Endothelial cell of umbilical vein (primary cell): Measurements from ENCODE around the gene ZNRF1. TPM values are rescaled to one million over a fixed set of nuclear protein-coding genes. Genes with fewer than 3 reads are reported as not detected.

ENCODE experiments used
- BruUV-seq: library from RNA; stranded (reverse); fragments of 400-500 nt; replicated peaks from 2 replicates; lab custom pipeline; 2021; lab: Mats Ljungman, UMichigan
- CTCF ChIA-PET: fragments of 300-600, 350-600 bp; sonication (Branson Sonifier 250); formaldehyde crosslinking; loops from one replicate; lab custom pipeline; 2021; ENCODE audit warnings: antibody characterized with exemption, inconsistent platforms; lab: Charles Lee
- POLR2A ChIA-PET: fragments of 300-600, 350-600 bp; sonication (Branson Sonifier 250); formaldehyde crosslinking; loops from one replicate; lab custom pipeline; 2021; ENCODE audit warnings: antibody characterized with exemption, inconsistent platforms; lab: Charles Lee
- DNase-seq: peaks from one replicate; pipeline ENCODE4 v3.0.0-alpha.2; 2011; ENCODE audit warnings: low read depth, low spot score
- FAIRE-seq: peaks from 2 replicates; lab custom pipeline; 2011; peaks lifted over from hg19 to GRCh38; lab: Jason Lieb, UNC
- H2AFZ ChIP-seq: 2 replicates; pipeline ENCODE4 v1.6.0; 2012; ENCODE audit warnings: low read depth, low read length, control low read depth, inconsistent platforms
- H3K27ac ChIP-seq: 2 replicates; pipeline ENCODE4 v1.5.1; 2011; ENCODE audit warnings: low read depth, mild to moderate bottlenecking, control low read depth, low read length, moderate library complexity; ENCODE audit not compliant: insufficient read depth
- H3K27me3 ChIP-seq, 2 experiments: 2 replicates each; pipeline versions ENCODE4 v1.6.0 to v1.6.1; 2011; ENCODE audit warnings: low read length in 2 of 2, mixed read lengths in 1 of 2; ENCODE audit not compliant: control insufficient read depth in 2 of 2, insufficient read depth in 2 of 2
- H3K36me3 ChIP-seq, 2 experiments: 2 replicates in 1 of 2; 3 replicates in 1 of 2; pipeline ENCODE4 v1.5.1; 2011; ENCODE audit warnings: low read length in 2 of 2, mild to moderate bottlenecking in 1 of 2, moderate library complexity in 1 of 2; ENCODE audit not compliant: control insufficient read depth in 2 of 2, insufficient read depth in 2 of 2; ENCODE audit errors: extremely low read depth in 1 of 2
- H3K4me1 ChIP-seq: 3 replicates; pipeline ENCODE4 v1.5.1; 2011; ENCODE audit warnings: mild to moderate bottlenecking, low read length; ENCODE audit not compliant: control insufficient read depth, insufficient read depth; ENCODE audit errors: extremely low read depth
- H3K4me2 ChIP-seq: 2 replicates; pipeline ENCODE4 v1.6.1; 2011; ENCODE audit warnings: low read length, control low read depth, mixed read lengths; ENCODE audit not compliant: insufficient read depth
- H3K4me3 ChIP-seq, 3 experiments: fragments of 200-600 bp in 1 of 3; sonication (generic), shearing (Covaris generic) in 1 of 3; replicated peaks in 1 of 3; 2 replicates each; pipeline ENCODE4 v1.5.1; 2011 to 2016; ENCODE audit warnings: control low read depth in 3 of 3, low read length in 3 of 3, mild to moderate bottlenecking in 2 of 3, inconsistent platforms in 1 of 3, low read depth in 1 of 3, moderate library complexity in 1 of 3; ENCODE audit not compliant: insufficient read depth in 1 of 3
- H3K79me2 ChIP-seq: 2 replicates; pipeline ENCODE4 v1.6.0; 2012; ENCODE audit warnings: low read length, inconsistent platforms; ENCODE audit not compliant: control insufficient read depth, insufficient read depth
- H3K9ac ChIP-seq: replicated peaks from 2 replicates; pipeline ENCODE3; 2011; ENCODE audit warnings: low read length, control low read depth; ENCODE audit not compliant: insufficient read depth; ENCODE audit errors: extremely low read depth
- H3K9me1 ChIP-seq: replicated peaks from 3 replicates; pipeline ENCODE4 v1.6.0; 2011; ENCODE audit warnings: mild to moderate bottlenecking, low read length; ENCODE audit not compliant: control insufficient read depth, insufficient read depth; ENCODE audit errors: extremely low read depth
- H3K9me3 ChIP-seq: replicated peaks from 2 replicates; pipeline ENCODE4 v1.5.1; 2012; ENCODE audit warnings: low read length, inconsistent platforms; ENCODE audit not compliant: control insufficient read depth, insufficient read depth
- H4K20me1 ChIP-seq: replicated peaks from 2 replicates; pipeline ENCODE3; 2011; ENCODE audit warnings: mild to moderate bottlenecking, low read length; ENCODE audit not compliant: control insufficient read depth, insufficient read depth; ENCODE audit errors: extremely low read depth
- CTCF ChIP-seq, 2 donors: IDR thresholded peaks; 1 replicate in 1 of 2; 2 replicates in 1 of 2; pipeline ENCODE4 v1.5.1; 2011; ENCODE audit warnings: low read length in 2 of 2, mild to moderate bottlenecking in 2 of 2, moderate library complexity in 2 of 2, control low read depth in 1 of 2, inconsistent platforms in 1 of 2, low read depth in 1 of 2; ENCODE audit not compliant: insufficient read depth in 1 of 2; ENCODE audit errors: extremely low read depth in 1 of 2
- EZH2 ChIP-seq: IDR thresholded peaks from 2 replicates; pipeline ENCODE4 v1.6.1; 2012; ENCODE audit warnings: borderline replicate concordance, low read depth, mild to moderate bottlenecking, moderate library complexity, low read length, inconsistent platforms; ENCODE audit not compliant: severe bottlenecking
- JUN ChIP-seq: IDR thresholded peaks from 2 replicates; pipeline ENCODE4 v1.6.1; 2011; ENCODE audit warnings: borderline replicate concordance, low read depth; ENCODE audit not compliant: insufficient read length, insufficient read depth
- POLR2A ChIP-seq: IDR thresholded peaks from 2 replicates; pipeline ENCODE4 v1.6.1; 2012; ENCODE audit warnings: low read depth, mild to moderate bottlenecking, control low read depth, low read length
- POLR2AphosphoS5 ChIP-seq: IDR thresholded peaks from 2 replicates; pipeline ENCODE4 v1.6.1; 2012; ENCODE audit warnings: low read depth, mild to moderate bottlenecking, control low read depth, low read length, moderate library complexity; ENCODE audit not compliant: insufficient read depth
- dilution Hi-C: fragments of 300-500 bp; cut with MboI; formaldehyde crosslinking; loops from one replicate; pipeline ENCODE4 v1.15.0; 2019; ENCODE audit warnings: low sequenced_read_pairs; ENCODE audit not compliant: extremely low pct_ligation_motif_present
- intact Hi-C: fragments of 100-400 bp; cut with micrococcal nuclease; formaldehyde crosslinking; loops from one replicate; pipeline ENCODE4 v1.10.0; 2022
- polyA plus RNA-seq, 4 experiments: library from polyadenylated mRNA; depleted of rRNA in 3 of 4; stranded (reverse) in 3 of 4; unstranded in 1 of 4; fragments of >200 nt; gene quantifications; 2 replicates each; pipeline versions ENCODE4 v1.2.1 to v1.2.3, GENCODE V29; 2011 to 2012; ENCODE audit warnings: missing spikeins in 1 of 4
- total RNA-seq: library from RNA; stranded (reverse); gene quantifications from 2 replicates; pipeline ENCODE4 v1.2.3, GENCODE V29; 2021

ZNRF1 gene
- total and polyA plus RNA-seq, 2 donors (not counting 3 experiments of a cell fraction or from before 2014, with no cell fraction given): 23.7 to 34.9 TPM

- peaks cover 0 to 13% of the 10 kb centered on the region in 2 experiments for H3K36me3 ChIP-seq
- H3K4me2 ChIP-seq: no peak overlapping the region
- no peak overlapping the region for H3K4me3 ChIP-seq
- ChIA-PET POLR2A (no interaction called here), CTCF (interaction anchor here (0.7 kb wide), 1 partner anchor 31 kb away, joined by 3 read pairs; no protein-coding TSS in a partner anchor)
- intact Hi-C loops (no loop called here), dilution Hi-C loops (no loop called here)
- no peaks in the 10 kb centered on the region for H3K9me3 ChIP-seq
- no peak for TF ChIP-seq POLR2A
- TF ChIP-seq JUN: no peak
- no peak for TF ChIP-seq CTCF (IDR thresholded peaks at IDR 0.05; ENCODE audit: extremely low read depth in 1 of 2, insufficient read depth in 1 of 2, low read depth in 1 of 2, low read length in 2 of 2)
- TF ChIP-seq POLR2AphosphoS5: no peak
- TF ChIP-seq EZH2: no peak
- H3K9me1 ChIP-seq: no peaks in the 10 kb centered on the region
- no peak overlapping the region for H3K27ac ChIP-seq
- peaks cover 9% of the 10 kb centered on the region for H3K4me1 ChIP-seq
- no peak for FAIRE-seq
- H2AFZ ChIP-seq: no peak overlapping the region
- H3K9ac ChIP-seq: no peak overlapping the region
- DNase-seq: no peak
- BruUV-seq: no TSS peak
- H3K27me3 ChIP-seq: no peaks in the 10 kb centered on the region
- peaks cover 7% of the 10 kb centered on the region for H3K79me2 ChIP-seq
- no peaks in the 10 kb centered on the region for H4K20me1 ChIP-seq
Measured at GRCh38 chr16:75092777-75093176, 94.0 kb downstream of the ZNRF1 start.
